Type B pancreatic cell (in vitro differentiated cells): ENCODE results near the gene HOXA5. TPM values are rescaled to one million over a fixed set of nuclear protein-coding genes. Genes with fewer than 3 reads are reported as not detected.

ENCODE experiments used
- DNase-seq: peaks from one replicate; pipeline ENCODE4 v3.0.0; 2021; ENCODE audit warnings: mixed read lengths; ENCODE audit not compliant: unreplicated experiment; ENCODE audit errors: extremely low spot score
- H3K27ac Mint-ChIP-seq: 2 replicates; pipeline ENCODE4 v1.8.0; 2021; ENCODE audit warnings: mild to moderate bottlenecking, mixed read lengths
- H3K27me3 Mint-ChIP-seq: 2 replicates; pipeline ENCODE4 v1.8.0; 2021; ENCODE audit warnings: mixed read lengths
- H3K36me3 Mint-ChIP-seq: 2 replicates; pipeline ENCODE4 v1.8.0; 2021; ENCODE audit warnings: mixed read lengths
- H3K4me1 Mint-ChIP-seq: one replicate; pipeline ENCODE4 v1.8.0; 2021; ENCODE audit warnings: mixed read lengths; ENCODE audit not compliant: unreplicated experiment
- H3K4me3 Mint-ChIP-seq: 2 replicates; pipeline ENCODE4 v1.8.0; 2021; ENCODE audit warnings: mild to moderate bottlenecking, mixed read lengths
- H3K9me3 Mint-ChIP-seq: 2 replicates; pipeline ENCODE4 v1.8.0; 2021; ENCODE audit warnings: mixed read lengths
- long read RNA-seq: library from polyadenylated mRNA; unstranded; transcript quantifications from one replicate; pipeline ENCODE4 v2.0.0, GENCODE V29; 2020
- total RNA-seq: library from RNA; stranded (reverse); gene quantifications from 2 replicates; pipeline ENCODE4 v1.2.1, GENCODE V29; 2021; ENCODE audit warnings: low replicate concordance
- TF ChIP-seq, protein P1 (sequence below): fragments of 200-600 bp; sonication (generic); conservative IDR thresholded peaks from 2 replicates; pipeline ENCODE4 v1.5.0; 2021; ENCODE audit warnings: antibody characterized with exemption, mild to moderate bottlenecking

HOXA5 gene
- 55.0 and 77.7 TPM in 2 replicates for total RNA-seq
- long read RNA-seq, transcript HOXA5-201 (2 exons, 1,657 nt): major isoform, 42 of 43 reads
- long read RNA-seq, partial matches to known transcripts: 1 of 43 reads
- long read RNA-seq, other reads (novel, unspliced or antisense): 0 of 43 reads

DNA sequence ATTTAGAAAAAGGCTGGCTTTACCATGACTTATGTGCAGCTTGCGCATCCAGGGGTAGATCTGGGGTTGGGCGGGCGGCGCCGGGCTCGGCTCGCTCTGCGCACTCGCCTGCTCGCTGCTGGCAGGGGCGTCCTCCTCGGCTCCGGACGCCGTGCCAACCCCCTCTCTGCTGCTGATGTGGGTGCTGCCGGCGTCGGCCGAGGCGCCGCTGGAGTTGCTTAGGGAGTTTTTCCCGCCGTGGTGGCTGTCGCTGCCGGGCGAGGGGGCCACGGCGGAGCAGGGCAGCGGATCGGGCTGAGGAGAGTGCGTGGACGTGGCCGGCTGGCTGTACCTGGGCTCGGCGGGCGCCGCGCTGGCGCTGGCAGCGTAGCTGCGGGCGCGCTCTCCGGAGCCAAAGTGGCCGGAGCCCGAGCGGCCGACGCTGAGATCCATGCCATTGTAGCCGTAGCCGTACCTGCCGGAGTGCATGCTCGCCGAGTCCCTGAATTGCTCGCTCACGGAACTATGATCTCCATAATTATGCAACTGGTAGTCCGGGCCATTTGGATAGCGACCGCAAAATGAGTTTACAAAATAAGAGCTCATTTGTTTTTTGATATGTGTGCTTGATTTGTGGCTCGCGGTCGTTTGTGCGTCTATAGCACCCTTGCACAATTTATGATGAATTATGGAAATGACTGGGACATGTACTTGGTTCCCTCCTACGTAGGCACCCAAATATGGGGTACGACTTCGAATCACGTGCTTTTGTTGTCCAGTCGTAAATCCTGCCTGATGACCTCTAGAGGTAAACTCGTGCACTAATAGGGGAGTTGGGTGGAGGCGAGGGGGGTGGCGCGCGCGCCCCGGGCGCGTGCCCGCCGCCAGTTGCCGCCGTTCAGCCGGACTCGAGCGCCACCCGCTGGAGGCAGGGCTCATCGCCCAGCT lies at the start of gene HOXA5:
Gene HOXA5 (minus strand): TSS at position 659 of the 927 bp plus-strand sequence. CDS start 74 bp downstream, at position 585.
- peak within 1 kb of the TSS; percentile 99 for H3K4me3 Mint-ChIP-seq
- no peaks in the 10 kb centered on the region for H3K9me3 Mint-ChIP-seq
- H3K36me3 Mint-ChIP-seq: peaks cover 37% of the 10 kb centered on the region
- DNase-seq: peak; percentile 97
- H3K4me1 Mint-ChIP-seq: peaks cover 19% of the 10 kb centered on the region
- peak within 1 kb of the TSS; percentile 99 for H3K27ac Mint-ChIP-seq
- H3K27me3 Mint-ChIP-seq: peaks cover 71% of the 10 kb centered on the region
- TF ChIP-seq, protein P1, sequence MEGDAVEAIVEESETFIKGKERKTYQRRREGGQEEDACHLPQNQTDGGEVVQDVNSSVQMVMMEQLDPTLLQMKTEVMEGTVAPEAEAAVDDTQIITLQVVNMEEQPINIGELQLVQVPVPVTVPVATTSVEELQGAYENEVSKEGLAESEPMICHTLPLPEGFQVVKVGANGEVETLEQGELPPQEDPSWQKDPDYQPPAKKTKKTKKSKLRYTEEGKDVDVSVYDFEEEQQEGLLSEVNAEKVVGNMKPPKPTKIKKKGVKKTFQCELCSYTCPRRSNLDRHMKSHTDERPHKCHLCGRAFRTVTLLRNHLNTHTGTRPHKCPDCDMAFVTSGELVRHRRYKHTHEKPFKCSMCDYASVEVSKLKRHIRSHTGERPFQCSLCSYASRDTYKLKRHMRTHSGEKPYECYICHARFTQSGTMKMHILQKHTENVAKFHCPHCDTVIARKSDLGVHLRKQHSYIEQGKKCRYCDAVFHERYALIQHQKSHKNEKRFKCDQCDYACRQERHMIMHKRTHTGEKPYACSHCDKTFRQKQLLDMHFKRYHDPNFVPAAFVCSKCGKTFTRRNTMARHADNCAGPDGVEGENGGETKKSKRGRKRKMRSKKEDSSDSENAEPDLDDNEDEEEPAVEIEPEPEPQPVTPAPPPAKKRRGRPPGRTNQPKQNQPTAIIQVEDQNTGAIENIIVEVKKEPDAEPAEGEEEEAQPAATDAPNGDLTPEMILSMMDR: peak; percentile 92

DNA sequence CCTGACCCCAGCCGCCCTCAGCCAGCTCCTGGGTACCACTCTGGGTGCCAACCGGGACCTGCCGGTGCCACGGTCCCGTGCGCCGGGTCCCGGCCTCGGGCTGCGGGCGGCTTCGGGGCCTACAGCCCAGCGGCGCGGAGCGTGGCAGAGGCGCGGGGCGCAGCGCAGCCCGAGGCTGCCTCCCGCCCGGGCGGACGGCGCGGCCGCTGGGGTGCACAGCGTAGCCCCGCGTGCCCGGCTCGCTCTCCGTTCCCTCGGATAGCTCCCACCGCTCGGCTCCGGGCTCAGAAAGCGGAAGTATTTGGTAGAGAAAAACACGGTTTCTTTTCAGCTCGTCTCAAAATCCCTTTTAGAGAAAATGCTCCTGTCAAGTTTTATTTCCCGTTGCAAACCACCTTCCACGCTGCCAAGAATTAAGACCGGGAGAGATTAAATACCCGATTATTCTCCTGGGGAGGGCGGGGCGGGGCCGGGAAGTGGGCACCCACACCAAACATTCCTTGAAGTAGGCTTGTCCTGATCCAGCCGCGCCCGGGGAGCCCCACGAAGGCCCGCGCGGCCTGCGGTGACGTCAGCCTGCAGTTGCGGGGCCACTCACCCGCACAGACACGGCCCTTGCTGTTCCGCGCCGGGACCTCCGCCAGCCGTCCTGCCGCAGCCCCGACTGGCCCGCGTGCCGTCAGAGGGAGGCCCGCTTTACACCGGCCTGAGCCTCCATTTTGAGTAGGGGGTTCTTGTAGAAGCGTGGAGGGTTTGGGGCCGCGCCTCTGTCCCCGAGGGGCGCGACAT lies 49.3 kb upstream of the HOXA5 start:
- H3K4me3 Mint-ChIP-seq: peak overlapping the region; percentile 66
- DNase-seq: peak; percentile 70
- peaks cover 98% of the 10 kb centered on the region for H3K27me3 Mint-ChIP-seq
- no peaks in the 10 kb centered on the region for H3K9me3 Mint-ChIP-seq
- no peak overlapping the region for H3K27ac Mint-ChIP-seq
- TF ChIP-seq, protein P1: no peak
- H3K36me3 Mint-ChIP-seq: no peaks in the 10 kb centered on the region
- H3K4me1 Mint-ChIP-seq: peaks cover 7% of the 10 kb centered on the region

DNA sequence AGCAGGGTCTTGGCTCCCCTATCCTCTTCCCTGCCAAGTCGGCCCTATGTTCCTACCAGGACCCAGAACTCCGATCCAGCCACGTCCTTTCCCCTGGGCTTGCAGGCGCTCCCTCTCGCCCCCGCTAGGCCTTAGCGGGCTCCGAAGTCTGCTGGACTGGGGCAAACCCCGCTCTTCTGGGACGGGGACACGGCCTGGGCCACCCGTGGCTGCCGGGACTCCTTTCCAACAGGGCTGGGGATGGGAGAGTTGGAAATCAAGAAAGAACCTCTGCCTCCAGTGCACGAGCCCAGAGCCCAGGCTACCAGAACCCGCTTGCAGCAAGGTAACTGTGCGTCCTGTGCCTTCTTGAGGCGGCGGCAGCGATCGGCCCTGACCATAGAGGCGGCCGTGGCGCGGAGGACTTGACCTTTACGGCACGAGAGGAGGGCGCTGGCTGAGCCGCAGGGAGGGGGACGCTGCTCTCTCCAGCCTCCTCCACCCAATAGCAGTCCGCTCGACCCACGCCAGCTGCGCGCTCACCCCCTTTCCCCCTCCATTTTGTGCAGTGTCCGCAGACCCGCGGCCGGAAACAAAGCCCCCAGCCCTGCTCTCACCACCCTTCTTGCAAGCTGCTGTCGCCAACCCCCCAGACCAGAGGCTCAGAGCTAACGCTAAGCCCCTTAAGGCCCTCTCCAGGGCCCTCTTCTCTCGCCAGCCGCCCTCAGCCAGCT lies 48.5 kb upstream of the HOXA5 start:
- H3K36me3 Mint-ChIP-seq: no peaks in the 10 kb centered on the region
- H3K27me3 Mint-ChIP-seq: peaks cover 98% of the 10 kb centered on the region
- H3K9me3 Mint-ChIP-seq: no peaks in the 10 kb centered on the region
- DNase-seq: no peak
- H3K4me1 Mint-ChIP-seq: peaks cover 7% of the 10 kb centered on the region
- TF ChIP-seq, protein P1: no peak
- H3K27ac Mint-ChIP-seq: no peak overlapping the region
- H3K4me3 Mint-ChIP-seq: peak overlapping the region; percentile 36

DNA sequence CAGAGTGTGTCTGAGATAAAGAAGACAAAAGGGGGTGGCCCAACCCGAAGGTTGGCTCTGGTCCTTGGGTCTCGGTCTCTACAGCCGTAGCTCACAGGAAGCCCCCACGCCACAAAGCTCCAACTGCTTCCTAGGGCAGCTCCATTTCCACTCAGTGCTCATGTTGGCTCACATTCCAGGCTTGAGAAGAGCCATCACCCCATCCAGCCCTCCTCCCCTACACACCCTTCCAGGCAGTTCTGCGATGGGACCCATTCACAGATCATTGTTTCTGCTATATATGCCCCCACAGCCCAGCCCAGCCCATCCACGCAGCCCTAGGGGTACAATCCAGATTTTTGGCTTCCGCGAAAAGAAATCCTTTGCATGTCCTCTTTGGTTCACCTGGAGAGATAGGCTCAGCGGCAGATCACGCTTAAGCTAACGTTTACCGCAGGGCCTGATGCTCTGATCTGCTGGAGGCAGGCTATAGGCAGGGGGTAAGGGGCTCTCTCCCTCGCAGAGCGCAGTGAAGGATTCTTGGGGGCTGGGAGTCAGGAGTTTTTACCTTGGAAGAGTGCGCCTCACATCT lies 47.8 kb upstream of the HOXA5 start:
- Mint-ChIP-seq H3K36me3 (no peaks in the 10 kb centered on the region), H3K27me3 (peaks cover 98% of the 10 kb centered on the region), H3K4me3 (no peak overlapping the region), H3K9me3 (no peaks in the 10 kb centered on the region), H3K27ac (no peak overlapping the region), H3K4me1 (peaks cover 7% of the 10 kb centered on the region)
- no peak for DNase-seq
- TF ChIP-seq, protein P1: no peak
